ENCODE data around the gene DHRS3.
A peak's percentile ranks its signal among the peaks of the same experiment; 100 is the strongest.
"Not testable (repeated sequence)": the region's sequence is repeated elsewhere in the genome, so short reads cannot be mapped to it uniquely, and the experiment has no call there.

The DHRS3 gene, protein sequence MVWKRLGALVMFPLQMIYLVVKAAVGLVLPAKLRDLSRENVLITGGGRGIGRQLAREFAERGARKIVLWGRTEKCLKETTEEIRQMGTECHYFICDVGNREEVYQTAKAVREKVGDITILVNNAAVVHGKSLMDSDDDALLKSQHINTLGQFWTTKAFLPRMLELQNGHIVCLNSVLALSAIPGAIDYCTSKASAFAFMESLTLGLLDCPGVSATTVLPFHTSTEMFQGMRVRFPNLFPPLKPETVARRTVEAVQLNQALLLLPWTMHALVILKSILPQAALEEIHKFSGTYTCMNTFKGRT

DNA sequence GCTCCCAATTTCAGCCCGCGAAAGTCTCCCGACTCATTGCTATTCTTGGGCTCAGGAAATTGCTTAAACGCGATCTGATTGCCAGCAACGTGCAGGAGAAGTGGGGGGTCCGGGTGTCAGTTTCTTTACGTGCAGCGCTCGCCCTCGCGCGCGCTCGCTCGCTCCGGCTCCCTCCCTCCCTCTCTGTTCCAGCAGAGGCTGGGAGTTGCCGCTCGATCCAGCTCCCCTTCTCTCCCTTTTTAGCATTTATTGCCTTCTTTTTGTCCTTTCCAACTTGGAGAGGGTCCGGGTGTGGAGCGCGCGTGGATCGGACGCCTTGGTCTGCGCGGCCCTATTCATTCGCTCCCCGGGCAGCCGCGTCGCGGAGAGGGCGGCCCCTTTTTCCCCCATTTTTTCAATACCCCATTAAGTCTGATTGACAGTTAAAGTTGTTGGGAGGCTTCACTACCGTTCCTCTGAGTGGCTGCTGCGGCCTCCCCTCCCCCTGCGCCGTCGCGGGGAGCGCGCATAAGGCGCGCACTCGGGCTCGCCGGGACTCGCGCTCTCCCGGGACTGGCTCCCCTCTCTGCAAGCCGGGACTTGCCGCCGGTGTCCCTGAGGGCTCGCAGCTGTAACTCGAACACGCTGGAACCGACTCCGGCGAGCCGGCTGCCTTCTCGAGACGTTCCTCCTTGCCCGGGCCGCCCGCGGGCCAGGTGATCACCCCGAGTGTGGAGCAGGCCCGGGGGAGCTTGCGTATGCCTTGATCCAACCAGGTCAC is at the start of gene DHRS3:
DHRS3 (minus strand) TSS at position 310 of the 760 bp plus-strand sequence. CDS start 862 bp downstream, outside the sequence.
- DNase-seq (ENCODE audit: low read depth in 2 of 3, low spot score in 1 of 3), result peak; percentile 50 to 65 (median 57)

DNA sequence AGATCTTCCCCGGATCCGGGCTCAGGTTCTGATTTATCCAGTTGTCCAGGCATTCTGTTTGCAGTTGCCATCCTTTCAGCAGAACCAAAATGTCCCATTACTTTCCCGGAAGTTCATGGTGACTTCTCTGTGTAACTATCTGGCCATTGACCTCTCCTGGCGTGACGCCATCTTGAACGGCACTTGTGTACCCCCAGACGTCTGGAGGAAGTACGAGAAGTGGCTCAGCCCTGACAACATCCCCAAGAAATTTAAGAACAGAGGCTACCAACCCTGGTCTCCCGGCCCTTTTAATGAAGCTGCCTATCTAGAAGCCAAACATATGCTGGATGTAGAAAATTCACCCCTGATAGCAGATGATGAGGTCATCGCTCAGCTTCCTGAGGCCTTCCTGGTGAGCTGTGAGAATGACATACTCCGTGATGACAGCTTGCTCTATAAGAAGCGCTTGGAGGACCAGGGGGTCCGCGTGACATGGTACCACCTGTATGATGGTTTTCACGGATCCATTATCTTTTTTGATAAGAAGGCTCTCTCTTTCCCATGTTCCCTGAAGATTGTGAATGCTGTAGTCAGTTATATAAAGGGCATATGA is 48.2 kb upstream of the DHRS3 start:
- no peak for DNase-seq (ENCODE audit: low read depth in 2 of 3, low spot score in 1 of 3)

DNA sequence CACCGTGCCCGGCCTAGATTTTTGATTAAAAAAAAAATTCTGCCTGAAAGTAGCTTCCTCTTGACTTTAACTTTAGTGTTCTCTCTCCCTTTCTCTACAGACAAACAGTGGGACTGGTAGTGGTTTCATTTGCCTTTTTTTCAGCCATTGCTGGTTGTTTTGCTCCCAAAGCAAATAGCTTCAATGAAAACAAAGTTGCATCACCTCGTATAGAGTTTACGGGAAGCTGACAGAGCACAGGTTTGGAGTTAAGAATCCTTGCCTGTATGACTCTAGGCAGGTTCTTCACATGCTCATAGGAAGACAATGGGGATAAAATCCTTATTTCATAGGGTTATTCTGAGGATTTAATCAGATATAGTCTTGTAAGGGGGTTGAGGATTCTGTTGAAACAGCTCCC is 47.5 kb upstream of the DHRS3 start:
- DNase-seq (ENCODE audit: low read depth in 2 of 3, low spot score in 1 of 3), result no peak

DNA sequence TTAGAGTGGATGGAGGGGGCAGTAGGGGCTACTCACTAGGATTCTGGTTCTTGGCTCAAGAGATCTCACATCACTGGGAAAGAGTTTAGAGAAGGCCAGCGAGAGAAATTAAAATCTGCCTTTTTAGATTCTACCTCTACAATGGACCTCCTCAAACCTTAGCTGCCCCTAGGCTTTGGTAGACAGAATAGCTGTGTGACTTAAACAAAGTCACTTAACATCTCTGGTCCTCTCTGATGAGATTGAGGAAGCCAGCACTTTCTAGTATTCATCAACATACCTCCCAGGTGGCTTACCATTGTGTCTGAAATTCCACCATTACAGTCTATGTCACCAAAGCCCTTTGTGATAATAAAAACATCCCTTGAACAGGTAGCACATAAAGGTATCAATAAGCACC is 44.5 kb upstream of the DHRS3 start:
- no peak for DNase-seq (ENCODE audit: low read depth in 2 of 3, low spot score in 1 of 3)

DNA sequence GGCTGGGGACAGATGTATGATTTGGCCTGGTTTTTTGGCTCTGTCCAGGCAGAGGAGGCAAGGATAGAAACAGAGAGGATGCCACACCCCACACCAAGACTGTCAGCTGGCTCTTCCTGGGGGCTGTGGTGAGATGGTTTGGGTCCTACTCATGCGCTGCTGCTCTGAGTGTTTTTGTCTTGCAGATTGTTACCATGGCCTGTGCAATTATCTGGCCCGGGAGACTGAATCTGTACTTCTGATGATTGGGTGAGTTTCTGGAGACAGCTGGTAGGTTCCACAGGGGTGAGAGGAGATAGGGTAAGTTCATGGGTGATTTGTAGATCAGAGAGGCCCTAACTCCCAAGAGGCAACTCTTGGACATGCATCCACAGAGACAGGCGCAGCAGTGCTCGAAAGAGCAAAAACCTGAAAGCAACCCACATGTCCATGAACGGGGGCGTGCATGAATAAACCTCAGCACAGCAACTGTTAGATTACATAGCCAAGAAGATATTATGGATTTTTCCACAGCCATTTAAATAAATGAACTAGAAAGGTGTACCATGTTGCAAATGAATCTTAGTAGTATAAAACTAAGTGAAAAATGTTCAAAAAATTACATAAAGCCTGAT is 43.7 kb upstream of the DHRS3 start:
- DNase-seq (ENCODE audit: low read depth in 2 of 3, low spot score in 1 of 3), result no peak

DNA sequence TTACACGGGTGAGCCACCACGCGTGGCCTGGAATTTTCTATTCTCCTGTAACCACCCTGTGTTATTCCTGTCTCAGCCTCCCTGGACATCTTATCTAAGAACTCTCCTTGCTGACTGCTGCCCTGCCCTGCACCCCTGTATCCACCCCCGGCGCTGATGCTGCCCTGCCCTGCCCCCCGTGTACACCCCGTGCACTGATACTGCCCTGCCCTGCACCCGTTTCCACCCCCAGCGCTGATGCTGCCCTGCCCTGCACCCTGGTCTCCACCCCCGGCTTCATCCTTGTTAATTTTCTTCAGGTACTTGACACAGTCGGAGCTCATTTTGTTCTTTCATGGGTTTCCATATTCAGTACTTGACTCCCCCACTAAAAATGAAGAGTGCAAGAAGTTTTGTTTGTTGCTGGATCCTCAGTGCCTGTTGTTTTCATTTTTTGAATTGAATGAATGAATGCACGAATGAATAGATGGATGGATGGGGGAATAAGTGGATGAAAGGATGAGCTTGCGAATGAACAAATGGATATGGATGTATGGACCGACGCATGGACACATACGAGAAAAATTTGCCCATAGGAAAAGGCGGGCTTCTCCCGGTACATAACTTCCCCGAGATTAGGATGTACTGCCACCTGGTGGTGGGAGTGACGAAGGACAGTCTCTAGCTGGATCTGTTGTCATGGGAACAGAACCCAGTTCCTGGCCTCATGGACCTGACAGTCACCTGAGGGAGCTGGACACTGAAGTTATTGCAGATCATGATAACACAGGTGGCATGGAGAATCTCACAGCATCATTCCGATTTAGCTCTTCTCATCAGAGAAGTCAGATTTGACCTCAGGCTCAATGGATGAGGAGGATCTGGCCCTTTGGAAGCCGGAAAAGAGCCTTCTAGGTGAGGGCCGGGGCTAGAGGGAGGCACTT is 40.8 kb upstream of the DHRS3 start:
- DNase-seq (ENCODE audit: low read depth in 2 of 3, low spot score in 1 of 3), result peak; percentile 53 to 64 (median 59)

DNA sequence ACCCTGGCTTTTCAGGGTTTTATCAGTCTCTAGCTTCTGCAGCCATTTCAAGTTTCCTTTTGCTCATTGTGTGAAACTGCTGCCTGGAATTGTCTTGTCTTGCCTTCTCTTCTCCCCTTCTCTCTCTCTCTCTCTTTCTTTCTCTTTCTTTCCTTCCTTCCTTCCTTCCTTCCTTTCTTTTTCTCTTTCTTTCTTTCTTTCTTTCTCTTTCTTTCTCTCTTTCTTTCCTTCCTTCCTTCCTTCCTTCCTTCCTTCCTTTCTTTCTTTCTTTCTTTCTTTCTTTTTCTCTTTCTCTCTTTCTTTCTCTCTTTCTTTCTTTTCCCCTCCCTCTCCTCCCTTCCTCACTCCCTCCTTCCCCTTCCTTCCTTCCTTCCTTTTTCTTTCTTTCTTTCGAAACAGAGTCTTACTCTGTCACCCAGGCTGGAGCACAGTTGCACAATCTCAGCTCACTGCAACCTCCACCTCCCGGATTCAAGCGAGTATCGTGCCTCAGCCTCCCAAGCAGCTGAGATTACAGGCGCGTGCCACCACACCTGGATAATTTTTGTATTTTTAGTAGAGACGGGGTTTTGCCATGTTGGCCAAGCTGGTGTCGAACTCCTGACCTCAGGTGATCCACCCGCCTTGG is 40.0 kb upstream of the DHRS3 start:
- not testable (repeated sequence) for DNase-seq (ENCODE audit: low read depth in 2 of 3, low spot score in 1 of 3)

DNA sequence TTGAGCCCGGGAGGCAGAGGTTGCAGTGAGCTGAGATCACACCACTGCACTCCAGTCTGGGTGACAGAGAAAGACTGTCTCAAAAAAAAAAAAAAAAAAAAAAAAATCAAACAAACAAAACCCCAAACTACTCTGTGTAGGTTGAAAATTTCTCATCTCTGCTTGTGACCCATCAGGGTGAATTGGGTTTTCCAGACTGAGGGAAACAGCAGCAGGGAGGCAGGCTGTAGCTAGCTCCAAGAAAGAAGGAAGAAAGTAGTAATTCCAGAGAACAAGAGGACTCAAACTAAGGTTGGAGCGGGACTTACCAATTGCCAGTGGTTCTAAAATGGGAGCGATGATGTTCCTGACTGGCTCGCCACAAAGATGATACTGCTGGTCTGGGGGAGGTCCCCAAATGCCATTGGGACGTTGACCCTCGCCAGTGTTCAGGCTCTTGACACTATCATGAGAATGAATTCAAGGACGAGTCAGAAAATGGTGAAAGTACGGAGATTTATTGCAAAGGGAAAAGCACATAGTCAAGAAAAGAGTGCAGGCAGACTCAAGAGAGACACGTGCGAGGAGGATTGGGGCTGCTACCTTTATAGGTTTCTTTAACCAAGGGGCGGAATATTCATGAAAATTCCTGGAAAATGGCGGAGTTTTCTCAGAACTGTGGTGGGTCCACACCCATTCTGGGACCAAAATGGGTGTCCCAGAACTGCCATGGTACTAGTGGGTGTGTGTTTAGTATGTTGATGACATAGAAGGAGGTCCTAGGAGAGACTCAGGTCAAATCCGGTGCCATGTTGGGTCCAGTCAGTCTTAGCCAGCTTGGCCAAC is 39.3 kb upstream of the DHRS3 start:
- no peak for DNase-seq (ENCODE audit: low read depth in 2 of 3, low spot score in 1 of 3)

DNA sequence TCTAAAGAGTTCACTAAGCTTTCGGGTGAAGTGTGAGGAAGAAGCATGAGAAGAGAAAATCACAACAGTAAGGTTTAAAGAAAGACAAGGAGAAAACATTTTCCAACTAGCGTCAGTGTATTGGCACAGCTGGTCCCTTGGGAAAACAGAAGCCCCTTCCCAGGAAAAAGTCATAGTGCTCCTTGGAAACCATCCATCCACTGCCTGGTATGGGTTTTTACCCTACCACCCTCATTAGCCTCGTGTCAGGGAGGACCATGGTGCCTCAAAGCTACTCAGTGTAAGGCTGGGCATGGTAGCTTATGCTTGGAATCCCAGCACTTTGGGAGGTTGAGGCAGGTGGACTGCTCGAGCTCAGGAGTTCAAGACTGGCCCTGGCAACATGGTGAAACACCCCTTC is 38.6 kb upstream of the DHRS3 start:
- no peak for DNase-seq (ENCODE audit: low read depth in 2 of 3, low spot score in 1 of 3)

DNA sequence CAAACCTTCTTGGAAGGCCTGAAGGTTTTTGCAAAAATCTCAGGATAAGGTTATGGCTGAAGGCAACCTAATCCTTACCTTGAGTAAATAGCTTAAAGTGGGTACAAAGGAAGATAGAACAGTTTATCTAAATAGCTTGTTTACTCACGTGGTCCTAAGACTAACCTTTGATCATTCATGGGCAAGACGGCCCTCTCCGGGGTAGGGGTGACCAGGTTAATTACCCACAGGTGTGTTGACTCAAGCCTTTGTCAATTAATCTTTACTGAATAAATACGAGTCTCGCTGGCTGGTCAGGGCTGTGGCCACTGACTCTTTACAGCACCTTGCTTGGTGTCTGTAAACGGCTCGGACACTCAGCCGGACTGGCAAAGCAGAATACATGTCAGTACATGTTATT is 36.6 kb upstream of the DHRS3 start:
- DNase-seq (ENCODE audit: low read depth in 2 of 3, low spot score in 1 of 3), result no peak

DNA sequence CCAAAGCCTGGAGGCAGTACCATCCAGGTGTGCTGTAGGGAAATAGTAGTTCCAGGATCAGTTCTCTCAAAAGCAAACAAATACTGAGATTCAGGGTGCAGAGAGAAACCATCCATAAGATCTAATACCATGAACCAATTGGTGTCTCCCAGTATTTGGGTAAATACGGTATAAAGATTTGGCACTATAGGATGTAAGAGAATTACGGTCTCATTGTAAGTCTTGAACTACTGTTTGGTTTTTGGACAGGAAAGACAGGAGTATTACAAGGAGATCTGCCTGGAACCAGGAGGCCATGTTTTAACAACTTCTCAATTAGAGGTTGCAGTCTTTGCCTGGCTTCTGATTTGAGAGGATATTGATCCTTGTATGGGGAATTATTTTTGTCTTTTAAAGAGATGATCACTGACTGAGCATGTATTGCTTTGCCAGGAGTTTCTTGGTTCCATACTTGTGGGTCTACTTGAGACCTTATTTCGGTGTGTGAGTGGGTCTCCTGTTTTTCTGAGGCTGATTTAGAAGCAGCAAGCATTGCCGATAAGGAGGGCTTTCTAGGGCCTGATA is 36.1 kb upstream of the DHRS3 start:
- no peak for DNase-seq (ENCODE audit: low read depth in 2 of 3, low spot score in 1 of 3)

DNA sequence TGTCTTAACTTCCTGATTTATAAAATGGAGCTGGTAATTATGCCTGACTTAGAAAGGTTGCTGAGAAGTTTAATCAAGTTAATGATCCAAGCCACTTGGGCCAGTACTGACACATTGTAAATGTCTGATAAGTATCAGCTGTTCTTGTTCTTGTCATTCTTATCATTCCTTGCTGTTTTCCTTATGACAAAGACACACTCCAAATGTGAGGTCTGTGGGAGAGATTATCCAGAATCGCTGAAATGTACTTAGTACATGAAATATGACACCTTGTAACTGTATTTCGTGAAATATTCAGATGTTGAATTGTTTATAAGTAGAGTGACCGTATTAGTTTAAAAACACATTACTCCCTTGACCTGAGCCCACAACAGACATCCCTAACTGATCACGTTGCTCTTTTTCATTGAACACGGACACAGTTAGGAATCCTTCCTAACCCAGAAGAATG is 32.0 kb upstream of the DHRS3 start:
- DNase-seq (ENCODE audit: low read depth in 2 of 3, low spot score in 1 of 3), result no peak

DNA sequence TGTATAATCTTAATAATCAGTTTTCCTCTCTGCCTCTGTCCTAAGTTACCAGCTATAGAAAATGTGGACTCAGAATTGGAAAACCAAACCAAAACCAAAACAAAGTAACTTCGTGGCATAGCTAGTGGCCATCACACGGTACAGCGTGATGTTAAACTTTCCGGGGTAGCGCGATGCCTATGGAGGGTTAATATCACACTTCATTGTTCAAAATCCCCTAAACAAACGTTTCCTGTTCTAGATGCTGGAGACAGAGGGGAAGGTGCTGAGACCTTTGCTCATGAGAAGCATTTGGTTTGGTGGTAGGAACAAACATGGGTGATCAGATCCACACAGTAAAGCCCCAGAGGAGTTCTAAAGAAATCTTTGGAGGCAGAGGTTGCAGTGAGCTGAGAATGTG is 30.7 kb upstream of the DHRS3 start:
- no peak for DNase-seq (ENCODE audit: low read depth in 2 of 3, low spot score in 1 of 3)

DNA sequence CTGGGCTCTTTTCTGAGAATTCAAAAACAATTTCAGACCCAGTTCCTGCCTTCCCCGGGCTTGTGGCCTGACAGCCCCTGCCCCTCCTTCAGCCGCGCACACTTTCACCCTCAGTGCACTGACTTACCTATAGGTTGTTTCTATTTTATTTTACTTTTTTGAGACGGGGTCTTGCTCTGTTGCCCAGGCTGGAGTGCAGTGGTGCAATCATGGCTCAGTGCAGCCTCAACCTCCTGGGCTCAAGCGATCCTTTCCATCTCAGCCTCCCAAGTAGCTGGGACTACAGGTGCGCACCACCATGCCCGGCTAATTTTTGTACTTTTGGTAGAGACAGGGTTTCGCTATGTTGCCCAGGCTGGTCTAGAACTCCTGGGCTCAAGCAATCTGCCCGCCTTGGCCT is 27.4 kb upstream of the DHRS3 start:
- DNase-seq (ENCODE audit: low read depth in 2 of 3, low spot score in 1 of 3), result not testable (repeated sequence)

DNA sequence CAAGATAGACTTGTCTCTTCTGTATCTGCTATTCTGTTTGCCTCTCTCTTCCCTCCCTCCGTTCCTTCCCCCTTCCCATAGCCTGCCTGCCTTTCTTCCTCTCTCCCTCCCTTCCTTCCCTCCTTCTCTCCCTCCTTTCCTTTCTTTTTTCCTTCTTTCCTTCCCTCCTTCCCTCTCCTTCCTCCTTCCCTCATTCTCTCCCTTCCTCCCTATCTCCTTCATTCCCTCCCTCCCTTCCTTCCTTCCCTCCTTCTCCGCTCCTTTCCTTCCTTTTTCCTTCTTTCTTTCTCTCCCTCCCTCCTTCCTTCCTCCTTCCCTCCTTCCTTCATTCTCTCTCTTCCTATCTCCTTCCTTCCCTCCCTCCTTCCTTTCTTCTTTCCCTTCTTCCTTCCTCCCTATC is 26.8 kb upstream of the DHRS3 start:
- DNase-seq (ENCODE audit: low read depth in 2 of 3, low spot score in 1 of 3), result no peak

DNA sequence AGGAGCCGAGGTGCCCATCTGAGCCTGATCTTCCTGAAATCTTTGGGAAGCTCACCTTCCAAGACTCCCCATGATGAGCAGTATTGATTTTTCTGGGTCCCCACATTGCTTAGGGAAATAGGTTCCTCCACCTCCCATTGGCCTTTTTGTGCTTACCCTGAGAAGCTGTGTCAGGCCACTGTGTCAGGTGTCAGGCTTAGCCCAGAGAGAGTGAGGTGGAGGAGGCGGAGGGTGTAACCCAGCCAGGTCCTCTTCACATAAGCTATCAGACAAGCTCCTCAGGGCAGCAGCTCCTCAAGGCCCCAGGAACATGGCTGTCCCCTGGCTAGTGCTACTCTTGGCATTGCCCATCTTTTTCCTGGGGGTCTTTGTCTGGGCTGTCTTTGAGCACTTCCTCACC is 26.2 kb upstream of the DHRS3 start:
- no peak for DNase-seq (ENCODE audit: low read depth in 2 of 3, low spot score in 1 of 3)

DNA sequence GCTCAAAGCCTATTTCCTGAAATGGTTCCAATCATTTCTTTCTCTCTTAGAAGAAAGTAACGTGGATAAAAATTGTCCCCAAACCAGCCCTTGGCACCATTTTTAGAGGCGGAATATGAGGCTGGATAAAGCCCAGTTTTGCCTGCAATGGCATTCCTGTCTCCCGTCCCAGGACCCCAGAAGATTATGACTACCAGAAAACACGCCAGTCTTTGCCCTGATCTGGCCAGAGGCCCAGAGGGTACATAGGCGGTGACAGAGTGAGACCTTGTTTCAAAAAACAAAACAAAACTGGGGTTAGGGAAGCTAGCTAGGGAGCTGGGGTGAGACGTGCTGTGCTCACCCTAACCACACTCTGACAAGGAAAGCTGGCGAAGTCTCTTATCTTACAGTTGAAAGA is 25.8 kb upstream of the DHRS3 start, which contains the start of gene AADACL4:
AADACL4 (plus strand) TSS at position 301 of the 400 bp plus-strand sequence. CDS start 462 bp downstream, outside the sequence.
- no peak for DNase-seq (ENCODE audit: low read depth in 2 of 3, low spot score in 1 of 3)

DNA sequence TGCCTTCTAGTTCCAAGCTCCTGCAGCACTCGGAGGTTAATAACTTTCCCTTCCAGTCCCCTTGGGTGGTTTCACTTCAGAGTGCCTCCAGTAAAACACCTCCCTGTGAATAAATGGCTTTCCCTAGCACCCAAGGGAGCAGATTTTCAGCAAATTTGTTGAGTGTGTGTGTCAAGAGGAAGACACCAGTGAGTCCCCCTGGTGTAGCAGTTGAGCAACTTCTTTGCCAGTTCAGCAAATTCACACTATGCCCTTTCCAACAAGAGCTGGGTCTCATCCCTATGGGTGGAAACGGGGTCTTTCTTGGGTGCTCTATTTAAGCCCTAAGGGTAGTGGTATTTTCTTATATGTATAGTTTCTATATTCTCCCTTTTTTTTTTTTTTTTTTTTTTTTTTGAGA is 25.1 kb upstream of the DHRS3 start:
- DNase-seq (ENCODE audit: low read depth in 2 of 3, low spot score in 1 of 3), result no peak

DNA sequence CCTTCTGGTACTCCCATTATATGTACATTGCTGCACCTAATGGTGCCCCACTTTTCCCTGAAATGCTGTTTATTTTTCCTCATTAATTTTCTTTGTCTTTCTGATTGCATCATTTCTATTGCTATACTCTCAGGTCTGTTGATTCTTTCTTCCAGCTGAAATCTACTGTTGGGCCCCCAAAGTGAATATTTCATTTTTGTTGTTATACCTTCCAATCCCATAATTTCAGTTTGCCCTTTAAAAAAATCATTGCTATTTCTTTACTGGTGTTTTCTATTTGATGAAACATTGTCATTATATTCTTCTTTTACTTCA is 22.9 kb upstream of the DHRS3 start:
- DNase-seq (ENCODE audit: low read depth in 2 of 3, low spot score in 1 of 3), result no peak
